ENCODE measurements around the gene TSFM.
A peak's percentile ranks its signal among the peaks of the same experiment; 100 is the strongest.

Gene TSFM

GRCh38 chr12:57800965-57801364 lies 18.4 kb downstream of the TSFM start:
- Histone ChIP-seq H3K27me3 (ENCODE audit: insufficient read depth, low read length) (no peaks in the 10 kb centered on the region), H3K79me2 (ENCODE audit: insufficient read depth, low read length) (no peaks in the 10 kb centered on the region), H2AFZ (ENCODE audit: low read length) (no peak overlapping the region), H3F3A (ENCODE audit: insufficient read depth, low read length) (no peaks in the 10 kb centered on the region), H3K9me3 (ENCODE audit: low read length) (no peaks in the 10 kb centered on the region), H3K9me2 (ENCODE audit: low read depth, low read length) (no peaks in the 10 kb centered on the region), H3K4me2 (ENCODE audit: low read length) (no peak overlapping the region), H3K27ac (ENCODE audit: low read depth, low read length, poor library complexity, severe bottlenecking) (no peak overlapping the region), H3K36me3 (ENCODE audit: insufficient read depth, low read length) (peaks cover 26% of the 10 kb centered on the region), H3K4me3 (ENCODE audit: low read depth, low read length, poor library complexity, severe bottlenecking) (no peak overlapping the region), H4K20me1 (ENCODE audit: insufficient read depth, low read length) (no peaks in the 10 kb centered on the region), H3K4me1 (ENCODE audit: insufficient read depth, low read length, severe bottlenecking) (no peaks in the 10 kb centered on the region), H3K9ac (ENCODE audit: low read length) (no peak overlapping the region)
- TF ChIP-seq CTCF (IDR thresholded peaks at IDR 0.05; ENCODE audit: low read length) = no peak
- TF ChIP-seq EZH2 (IDR thresholded peaks at IDR 0.05; ENCODE audit: borderline replicate concordance, low read length) = no peak

- no peaks in the 10 kb centered on the region for H3K79me2 ChIP-seq (ENCODE audit: insufficient read depth, low read length)
- peaks cover 9% of the 10 kb centered on the region; the same call in 1 of the 2 replicates for H3K36me3 ChIP-seq (ENCODE audit: insufficient read depth, low read length)
- H3K4me2 ChIP-seq (ENCODE audit: low read length) = no peak overlapping the region
- no peak overlapping the region for H2AFZ ChIP-seq (ENCODE audit: low read length)
- no peaks in the 10 kb centered on the region for H3F3A ChIP-seq (ENCODE audit: insufficient read depth, low read length)
- no peaks in the 10 kb centered on the region for H3K27me3 ChIP-seq (ENCODE audit: insufficient read depth, low read length)
- H3K9me3 ChIP-seq (ENCODE audit: low read length) = no peaks in the 10 kb centered on the region
- H4K20me1 ChIP-seq (ENCODE audit: insufficient read depth, low read length) = no peaks in the 10 kb centered on the region
- no peaks in the 10 kb centered on the region for H3K9me2 ChIP-seq (ENCODE audit: low read depth, low read length)
- no peak overlapping the region for H3K9ac ChIP-seq (ENCODE audit: low read length)
- TF ChIP-seq CTCF (IDR thresholded peaks at IDR 0.05; ENCODE audit: low read length) (no peak), EZH2 (IDR thresholded peaks at IDR 0.05; ENCODE audit: borderline replicate concordance, low read length) (no peak)
- H3K27ac ChIP-seq (ENCODE audit: low read depth, low read length, poor library complexity, severe bottlenecking) = no peak overlapping the region
- no peak overlapping the region for H3K4me3 ChIP-seq (ENCODE audit: low read depth, low read length, poor library complexity, severe bottlenecking)
- H3K4me1 ChIP-seq (ENCODE audit: insufficient read depth, low read length, severe bottlenecking) = no peaks in the 10 kb centered on the region
Observed at GRCh38 chr12:57802607-57803006, 20.0 kb downstream of the TSFM start.

GRCh38 chr12:57803319-57803893 lies 20.8 kb downstream of the TSFM start:
- Histone ChIP-seq H3K9ac (ENCODE audit: low read length) (no peak overlapping the region), H3K9me2 (ENCODE audit: low read depth, low read length) (no peaks in the 10 kb centered on the region), H3K27me3 (ENCODE audit: insufficient read depth, low read length) (no peaks in the 10 kb centered on the region), H3F3A (ENCODE audit: insufficient read depth, low read length) (no peaks in the 10 kb centered on the region), H3K36me3 (ENCODE audit: insufficient read depth, low read length) (peaks cover 4% of the 10 kb centered on the region; the same call in 1 of the 2 replicates), H3K4me2 (ENCODE audit: low read length) (no peak overlapping the region), H3K4me3 (ENCODE audit: low read depth, low read length, poor library complexity, severe bottlenecking) (no peak overlapping the region), H4K20me1 (ENCODE audit: insufficient read depth, low read length) (no peaks in the 10 kb centered on the region), H3K27ac (ENCODE audit: low read depth, low read length, poor library complexity, severe bottlenecking) (no peak overlapping the region), H2AFZ (ENCODE audit: low read length) (no peak overlapping the region), H3K9me3 (ENCODE audit: low read length) (no peaks in the 10 kb centered on the region), H3K79me2 (ENCODE audit: insufficient read depth, low read length) (no peaks in the 10 kb centered on the region), H3K4me1 (ENCODE audit: insufficient read depth, low read length, severe bottlenecking) (no peaks in the 10 kb centered on the region)
- TF ChIP-seq CTCF (IDR thresholded peaks at IDR 0.05; ENCODE audit: low read length) (peak; percentile 73), EZH2 (IDR thresholded peaks at IDR 0.05; ENCODE audit: borderline replicate concordance, low read length) (no peak)

Data from OCI-LY1 (cell line).